Stimulated activated CD4-positive, alpha-beta T cell treated with anti-CD3 and anti-CD28 coated beads, Interleukin-2, amount 100 ng/mL, for 48 hours (primary cell): Measurements from ENCODE around the gene TBC1D2.
"Not testable (repeated sequence)": the region's sequence is repeated elsewhere in the genome, so short reads cannot be mapped to it uniquely, and the experiment has no call there.

ENCODE experiments used
- DNase-seq, 2 donors: peaks; one replicate each; pipeline ENCODE4 v3.0.0-alpha.2; 2020

TBC1D2 gene

GRCh38 chr9:98271479-98271878, 16.0 kb upstream of the TBC1D2 start:
- DNase-seq = no peak

GRCh38 chr9:98270284-98270683, 14.8 kb upstream of the TBC1D2 start:
- DNase-seq = not testable (repeated sequence)

GRCh38 chr9:98269652-98270051, 14.2 kb upstream of the TBC1D2 start:
- not testable (repeated sequence) for DNase-seq

GRCh38 chr9:98267556-98267955, 12.1 kb upstream of the TBC1D2 start:
- not testable (repeated sequence) for DNase-seq

- no peak for DNase-seq
These were observed 9.1 kb upstream of the TBC1D2 start for GRCh38 chr9:98264516-98264915.

GRCh38 chr9:98263482-98264357, 8.3 kb upstream of the TBC1D2 start:
- peak; percentile 66 to 75 for DNase-seq

GRCh38 chr9:98263080-98263479, 7.6 kb upstream of the TBC1D2 start:
- no peak for DNase-seq

GRCh38 chr9:98262056-98262455, 6.6 kb upstream of the TBC1D2 start:
- no peak for DNase-seq

- no peak for DNase-seq
These were observed 5.2 kb upstream of the TBC1D2 start for GRCh38 chr9:98260635-98261034.

- no peak for DNase-seq
These were observed 4.3 kb upstream of the TBC1D2 start for GRCh38 chr9:98259791-98260190.

- DNase-seq = peak in 1 of 2 donors; percentile 9
These were observed 1.3 kb upstream of the TBC1D2 start for GRCh38 chr9:98256756-98257155.

GRCh38 chr9:98255061-98255577, 330 bp downstream of the TBC1D2 start:
- DNase-seq = peak in 1 of 2 donors; percentile 15

GRCh38 chr9:98254228-98255060, 1.0 kb downstream of the TBC1D2 start:
- DNase-seq = no peak

GRCh38 chr9:98253565-98253964, 1.9 kb downstream of the TBC1D2 start:
- DNase-seq = no peak

GRCh38 chr9:98251551-98251950, 3.9 kb downstream of the TBC1D2 start:
- DNase-seq = no peak

- DNase-seq = no peak
These were observed 5.7 kb downstream of the TBC1D2 start for GRCh38 chr9:98249771-98250170.

- DNase-seq = peak in 1 of 2 donors; percentile 18
These were observed 6.5 kb downstream of the TBC1D2 start for GRCh38 chr9:98248737-98249474.

- no peak for DNase-seq
These were observed 7.4 kb downstream of the TBC1D2 start for GRCh38 chr9:98247831-98248657.

- no peak for DNase-seq
These were observed 13.0 kb downstream of the TBC1D2 start for GRCh38 chr9:98242426-98242825.

GRCh38 chr9:98241357-98242300, 13.8 kb downstream of the TBC1D2 start:
- no peak for DNase-seq

- DNase-seq = no peak
These were observed 15.0 kb downstream of the TBC1D2 start for GRCh38 chr9:98240475-98240874.
